HepG2 (cell line): Measurements from ENCODE around the gene KCNMA1.

Experiments used
- ADNP ChIP-seq: sonication (generic); formaldehyde crosslinking; IDR thresholded peaks from 2 replicates; pipeline ENCODE4 v1.4.0; 2020; ENCODE audit warnings: missing genetic modification reagents
- FOXK2 ChIP-seq: fragments of 450-650 bp; IDR thresholded peaks from 2 replicates; pipeline ENCODE4 v1.6.1; 2016
- GABPA ChIP-seq, 2 experiments: IDR thresholded peaks; 2 replicates each; pipeline ENCODE4 v1.6.1; 2011 to 2016; ENCODE audit warnings: low read depth in 2 of 2, low read length in 1 of 2, missing biosample characterization in 1 of 2, missing genetic modification characterization in 1 of 2
- NFRKB ChIP-seq: fragments of 450-650 bp; IDR thresholded peaks from 2 replicates; pipeline ENCODE4 v1.6.1; 2017
- PHF20 ChIP-seq: sonication (generic); formaldehyde crosslinking; IDR thresholded peaks from 2 replicates; pipeline ENCODE4 v1.5.0; 2020; ENCODE audit warnings: mild to moderate bottlenecking, missing genetic modification reagents
- SMARCE1 ChIP-seq: fragments of 450-650 bp; IDR thresholded peaks from 2 replicates; pipeline ENCODE4 v1.6.1; 2017; ENCODE audit warnings: borderline replicate concordance
- TBX3 ChIP-seq: fragments of 450-650 bp; IDR thresholded peaks from 2 replicates; pipeline ENCODE4 v1.6.1; 2017; ENCODE audit warnings: antibody characterized with exemption, mild to moderate bottlenecking, inconsistent platforms, borderline replicate concordance
- ZFAT ChIP-seq: sonication (generic); formaldehyde crosslinking; conservative IDR thresholded peaks from 2 replicates; pipeline ENCODE4 v1.8.1; 2023; ENCODE audit warnings: missing genetic modification reagents, inconsistent platforms
- ZSCAN30 ChIP-seq: sonication (generic); formaldehyde crosslinking; IDR thresholded peaks from 2 replicates; pipeline ENCODE4 v1.5.0; 2020; ENCODE audit warnings: mild to moderate bottlenecking, missing genetic modification reagents
- TF ChIP-seq, protein P1 (sequence below): sonication (generic); formaldehyde crosslinking; IDR thresholded peaks from 2 replicates; pipeline ENCODE4 v1.5.0; 2020; ENCODE audit warnings: mild to moderate bottlenecking, missing genetic modification reagents, moderate library complexity
- TF ChIP-seq, protein P2 (sequence below): IDR thresholded peaks from 2 replicates; pipeline ENCODE4 v1.6.1; 2016; ENCODE audit warnings: missing compliant biosample characterization, missing genetic modification reagents, borderline replicate concordance

DNA sequence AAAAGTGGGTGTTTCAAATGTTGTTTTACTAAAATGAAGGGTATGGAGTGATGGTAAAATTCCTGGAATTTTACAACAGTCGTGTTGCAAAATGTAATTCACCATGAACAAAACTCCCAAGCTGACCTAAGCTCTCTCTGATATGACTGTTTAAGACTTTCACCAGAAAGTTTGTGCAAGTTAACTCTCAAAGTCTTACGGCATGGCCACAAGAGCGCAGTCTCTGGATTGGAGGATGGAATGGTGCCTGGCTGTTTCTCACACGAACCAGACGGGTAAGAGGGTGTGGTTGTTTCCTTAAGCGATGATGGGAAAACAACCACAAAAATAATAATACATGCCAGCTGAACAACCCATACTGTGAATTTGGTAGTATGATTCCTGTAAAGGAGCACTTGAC lies 662.5 kb downstream of the KCNMA1 start:
- TF ChIP-seq, protein P1, sequence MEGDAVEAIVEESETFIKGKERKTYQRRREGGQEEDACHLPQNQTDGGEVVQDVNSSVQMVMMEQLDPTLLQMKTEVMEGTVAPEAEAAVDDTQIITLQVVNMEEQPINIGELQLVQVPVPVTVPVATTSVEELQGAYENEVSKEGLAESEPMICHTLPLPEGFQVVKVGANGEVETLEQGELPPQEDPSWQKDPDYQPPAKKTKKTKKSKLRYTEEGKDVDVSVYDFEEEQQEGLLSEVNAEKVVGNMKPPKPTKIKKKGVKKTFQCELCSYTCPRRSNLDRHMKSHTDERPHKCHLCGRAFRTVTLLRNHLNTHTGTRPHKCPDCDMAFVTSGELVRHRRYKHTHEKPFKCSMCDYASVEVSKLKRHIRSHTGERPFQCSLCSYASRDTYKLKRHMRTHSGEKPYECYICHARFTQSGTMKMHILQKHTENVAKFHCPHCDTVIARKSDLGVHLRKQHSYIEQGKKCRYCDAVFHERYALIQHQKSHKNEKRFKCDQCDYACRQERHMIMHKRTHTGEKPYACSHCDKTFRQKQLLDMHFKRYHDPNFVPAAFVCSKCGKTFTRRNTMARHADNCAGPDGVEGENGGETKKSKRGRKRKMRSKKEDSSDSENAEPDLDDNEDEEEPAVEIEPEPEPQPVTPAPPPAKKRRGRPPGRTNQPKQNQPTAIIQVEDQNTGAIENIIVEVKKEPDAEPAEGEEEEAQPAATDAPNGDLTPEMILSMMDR (CRISPR knock-in tag) = no peak
- TF ChIP-seq ADNP (CRISPR knock-in tag) (no peak), ZSCAN30 (CRISPR knock-in tag) (no peak), ZFAT (CRISPR knock-in tag) (no peak), FOXK2 (no peak), TBX3 (no peak), NFRKB (no peak), PHF20 (CRISPR knock-in tag) (no peak), GABPA (IDR thresholded peaks at IDR 0.05; ENCODE audit: low read depth, low read length) (no peak), GABPA (CRISPR knock-in tag; IDR thresholded peaks at IDR 0.05; ENCODE audit: low read depth) (no peak), SMARCE1 (no peak)
- TF ChIP-seq, protein P2, sequence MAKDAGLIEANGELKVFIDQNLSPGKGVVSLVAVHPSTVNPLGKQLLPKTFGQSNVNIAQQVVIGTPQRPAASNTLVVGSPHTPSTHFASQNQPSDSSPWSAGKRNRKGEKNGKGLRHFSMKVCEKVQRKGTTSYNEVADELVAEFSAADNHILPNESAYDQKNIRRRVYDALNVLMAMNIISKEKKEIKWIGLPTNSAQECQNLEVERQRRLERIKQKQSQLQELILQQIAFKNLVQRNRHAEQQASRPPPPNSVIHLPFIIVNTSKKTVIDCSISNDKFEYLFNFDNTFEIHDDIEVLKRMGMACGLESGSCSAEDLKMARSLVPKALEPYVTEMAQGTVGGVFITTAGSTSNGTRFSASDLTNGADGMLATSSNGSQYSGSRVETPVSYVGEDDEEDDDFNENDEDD = no peak
